HepG2 (cell line): ENCODE results near the gene TBC1D22A. TPM values are rescaled to one million over a fixed set of nuclear protein-coding genes. Genes with fewer than 3 reads are reported as not detected.

Source experiments
- BCLAF1 ChIP-seq: fragments of 450-650 bp; IDR thresholded peaks from 2 replicates; pipeline ENCODE4 v1.6.1; 2017; ENCODE audit warnings: mild to moderate bottlenecking
- CBX1 ChIP-seq: IDR thresholded peaks from one replicate; pipeline ENCODE4 v1.6.1; 2016; ENCODE audit warnings: antibody characterized with exemption, low read depth
- FOSL2 ChIP-seq: sonication (generic); formaldehyde crosslinking; IDR thresholded peaks from 2 replicates; pipeline ENCODE4 v1.4.0; 2020; ENCODE audit warnings: missing genetic modification reagents
- FOXM1 ChIP-seq: sonication (generic); formaldehyde crosslinking; IDR thresholded peaks from 2 replicates; pipeline ENCODE4 v1.5.0; 2020; ENCODE audit warnings: missing genetic modification reagents
- IKZF4 ChIP-seq: sonication (generic); formaldehyde crosslinking; IDR thresholded peaks from 2 replicates; pipeline ENCODE4 v1.5.1; 2020; ENCODE audit warnings: borderline replicate concordance, mild to moderate bottlenecking, low read depth, missing genetic modification reagents; ENCODE audit errors: not compliant biosample characterization
- MED13 ChIP-seq: sonication (generic); formaldehyde crosslinking; IDR thresholded peaks from 2 replicates; pipeline ENCODE4 v1.5.0; 2020; ENCODE audit warnings: missing genetic modification reagents
- PHF21A ChIP-seq: sonication (generic); formaldehyde crosslinking; IDR thresholded peaks from 2 replicates; pipeline ENCODE4 v1.5.0; 2020; ENCODE audit warnings: mild to moderate bottlenecking, missing genetic modification reagents
- RXRB ChIP-seq: IDR thresholded peaks from 2 replicates; pipeline ENCODE4 v1.6.1; 2016; ENCODE audit warnings: borderline replicate concordance, missing genetic modification reagents, missing compliant biosample characterization
- SRSF4 ChIP-seq: fragments of 200-400 bp; formaldehyde crosslinking; IDR thresholded peaks from one replicate; pipeline ENCODE4 v1.6.1; 2018; ENCODE audit warnings: mild to moderate bottlenecking, low read depth, low read length, moderate library complexity; ENCODE audit not compliant: poor library complexity, severe bottlenecking
- SRY ChIP-seq: sonication (generic); formaldehyde crosslinking; IDR thresholded peaks from 2 replicates; pipeline ENCODE4 v1.8.0; 2022; ENCODE audit warnings: mild to moderate bottlenecking, missing genetic modification reagents
- ZMYM2 ChIP-seq: sonication (generic); formaldehyde crosslinking; IDR thresholded peaks from 2 replicates; pipeline ENCODE4 v1.8.0; 2022; ENCODE audit warnings: mild to moderate bottlenecking, missing genetic modification reagents
- ZNF136 ChIP-seq: sonication (generic); formaldehyde crosslinking; IDR thresholded peaks from 2 replicates; pipeline ENCODE4 v1.8.1; 2022; ENCODE audit warnings: low read depth, mild to moderate bottlenecking, moderate library complexity, missing genetic modification reagents
- ZNF138 ChIP-seq: sonication (generic); formaldehyde crosslinking; IDR thresholded peaks from 2 replicates; pipeline ENCODE4 v1.5.0; 2020; ENCODE audit warnings: mild to moderate bottlenecking, low read depth, missing genetic modification reagents
- ZNF143 ChIP-seq: sonication (generic); formaldehyde crosslinking; IDR thresholded peaks from 2 replicates; pipeline ENCODE4 v1.4.0; 2020; ENCODE audit warnings: missing genetic modification reagents
- ZNF225 ChIP-seq: sonication (generic); formaldehyde crosslinking; IDR thresholded peaks from 2 replicates; pipeline ENCODE4 v1.4.0; 2020; ENCODE audit warnings: mild to moderate bottlenecking, missing genetic modification reagents
- ZNF256 ChIP-seq: sonication (generic); formaldehyde crosslinking; conservative IDR thresholded peaks from 2 replicates; pipeline ENCODE4 v1.4.0; 2020; ENCODE audit warnings: missing genetic modification reagents
- ZNF264 ChIP-seq: sonication (generic); formaldehyde crosslinking; IDR thresholded peaks from 2 replicates; pipeline ENCODE4 v1.4.0; 2020; ENCODE audit warnings: missing genetic modification reagents
- ZNF350 ChIP-seq: sonication (generic); formaldehyde crosslinking; IDR thresholded peaks from 2 replicates; pipeline ENCODE4 v1.4.0; 2020; ENCODE audit warnings: mild to moderate bottlenecking, low read depth, missing genetic modification reagents, borderline replicate concordance
- ZNF468 ChIP-seq: sonication (generic); formaldehyde crosslinking; IDR thresholded peaks from 2 replicates; pipeline ENCODE4 v1.8.0; 2022; ENCODE audit warnings: mild to moderate bottlenecking, moderate library complexity, missing genetic modification reagents
- ZNF703 ChIP-seq: sonication (generic); formaldehyde crosslinking; IDR thresholded peaks from 2 replicates; pipeline ENCODE4 v1.5.1; 2020; ENCODE audit warnings: missing genetic modification reagents, mild to moderate bottlenecking, moderate library complexity, borderline replicate concordance
- ZNF816 ChIP-seq: sonication (generic); formaldehyde crosslinking; IDR thresholded peaks from 2 replicates; pipeline ENCODE4 v1.8.0; 2022; ENCODE audit warnings: missing genetic modification reagents, mild to moderate bottlenecking, borderline replicate concordance
- ZNF839 ChIP-seq: sonication (generic); formaldehyde crosslinking; IDR thresholded peaks from 2 replicates; pipeline ENCODE4 v1.4.0; 2020; ENCODE audit warnings: missing genetic modification reagents, mild to moderate bottlenecking, borderline replicate concordance
- polyA plus RNA-seq, 8 experiments: library from polyadenylated mRNA; depleted of rRNA in 3 of 8; stranded (reverse) in 7 of 8; unstranded in 1 of 8; fragments of >200 nt; fragmentation: Illumina TruSeq in 4 of 8; extraction: Trizol in 4 of 8; gene quantifications; 2 replicates each; pipeline versions ENCODE4 v1.2.1 to v1.2.3, GENCODE V29; 2011 to 2016; ENCODE audit warnings: low read depth in 4 of 8, missing spikeins in 1 of 8, mixed read lengths in 1 of 8; ENCODE audit not compliant: insufficient read depth in 1 of 8
- total RNA-seq, 5 experiments: library from RNA; depleted of rRNA; stranded (reverse); fragments of >200 nt; fragmentation: Illumina TruSeq; extraction: Trizol; gene quantifications; 2 replicates each; pipeline ENCODE4 v1.2.3, GENCODE V29; 2016; ENCODE audit warnings: low read depth in 1 of 5
- TF ChIP-seq, protein P1 (sequence below): sonication (generic); formaldehyde crosslinking; IDR thresholded peaks from 2 replicates; pipeline ENCODE4 v1.8.1; 2022; ENCODE audit warnings: low read depth, mild to moderate bottlenecking, missing genetic modification reagents

The TBC1D22A gene
- total and polyA plus RNA-seq, 2 of the 13 experiments (the other 11 are each of a cell fraction or from before 2014, with no cell fraction given) = 17.3 to 18.0 TPM

DNA sequence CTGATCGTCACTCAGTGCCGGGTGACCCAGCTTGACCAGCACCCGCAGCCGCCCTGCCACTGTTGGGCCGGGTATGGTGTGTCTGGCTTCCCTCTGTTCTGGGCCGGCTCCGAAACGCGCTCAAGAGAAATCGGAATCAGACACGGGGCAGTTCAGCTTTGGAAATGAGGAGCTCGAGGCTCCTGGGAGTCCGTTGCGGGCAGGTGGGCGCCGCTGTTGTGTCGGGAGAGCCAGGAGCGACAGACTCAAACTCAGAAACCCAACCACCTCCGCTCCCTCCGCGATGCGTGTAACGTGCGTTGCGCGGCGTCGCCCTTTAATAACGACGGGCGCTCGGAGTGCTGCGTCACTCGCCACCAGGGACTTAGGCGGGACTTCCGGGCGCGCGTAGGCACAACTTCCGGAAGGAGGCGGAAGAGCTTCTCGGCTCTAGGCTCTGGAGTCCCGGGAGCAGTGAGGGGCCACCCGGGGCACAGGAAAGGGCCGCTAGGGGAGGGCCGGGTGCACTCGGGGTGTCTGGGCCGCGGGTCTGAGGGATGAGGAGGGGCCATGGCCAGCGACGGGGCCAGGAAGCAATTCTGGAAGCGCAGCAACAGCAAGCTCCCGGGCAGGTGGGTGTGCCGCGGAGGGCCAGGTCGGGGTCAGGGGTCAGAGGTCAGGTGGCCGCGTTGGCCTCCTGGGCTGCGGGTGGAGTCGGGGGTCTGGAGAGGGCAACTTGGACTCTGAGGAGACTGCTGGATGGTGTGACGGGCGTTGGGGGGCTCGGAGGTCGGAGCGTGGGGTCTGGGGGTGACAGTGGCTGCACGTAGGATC lies at the start of gene TBC1D22A (continued):
- 0 out of 2 replicates have a peak, but pooled peaks have one; percentile 11 for TF ChIP-seq SRY (CRISPR knock-in tag)
- TF ChIP-seq ZNF136 (CRISPR knock-in tag) = peak; percentile 94
- TF ChIP-seq ZNF703 (CRISPR knock-in tag) = no peak
- peak; percentile 92 for TF ChIP-seq CBX1
- TF ChIP-seq ZNF839 = peak; percentile 58; the same call in 1 of the 2 replicates
- TF ChIP-seq ZNF468 (CRISPR knock-in tag) = no peak
- 0 out of 2 replicates have a peak, but pooled peaks have one; percentile 73 for TF ChIP-seq ZNF264 (CRISPR knock-in tag)
- peak; percentile 81 for TF ChIP-seq FOSL2 (CRISPR knock-in tag)
- peak; percentile 70 for TF ChIP-seq ZNF143
- TF ChIP-seq MED13 (CRISPR knock-in tag) = no peak
- no peak for TF ChIP-seq FOXM1
- peak; percentile 74; the same call in 1 of the 2 replicates for TF ChIP-seq RXRB (CRISPR knock-in tag)
- TF ChIP-seq, protein P1, sequence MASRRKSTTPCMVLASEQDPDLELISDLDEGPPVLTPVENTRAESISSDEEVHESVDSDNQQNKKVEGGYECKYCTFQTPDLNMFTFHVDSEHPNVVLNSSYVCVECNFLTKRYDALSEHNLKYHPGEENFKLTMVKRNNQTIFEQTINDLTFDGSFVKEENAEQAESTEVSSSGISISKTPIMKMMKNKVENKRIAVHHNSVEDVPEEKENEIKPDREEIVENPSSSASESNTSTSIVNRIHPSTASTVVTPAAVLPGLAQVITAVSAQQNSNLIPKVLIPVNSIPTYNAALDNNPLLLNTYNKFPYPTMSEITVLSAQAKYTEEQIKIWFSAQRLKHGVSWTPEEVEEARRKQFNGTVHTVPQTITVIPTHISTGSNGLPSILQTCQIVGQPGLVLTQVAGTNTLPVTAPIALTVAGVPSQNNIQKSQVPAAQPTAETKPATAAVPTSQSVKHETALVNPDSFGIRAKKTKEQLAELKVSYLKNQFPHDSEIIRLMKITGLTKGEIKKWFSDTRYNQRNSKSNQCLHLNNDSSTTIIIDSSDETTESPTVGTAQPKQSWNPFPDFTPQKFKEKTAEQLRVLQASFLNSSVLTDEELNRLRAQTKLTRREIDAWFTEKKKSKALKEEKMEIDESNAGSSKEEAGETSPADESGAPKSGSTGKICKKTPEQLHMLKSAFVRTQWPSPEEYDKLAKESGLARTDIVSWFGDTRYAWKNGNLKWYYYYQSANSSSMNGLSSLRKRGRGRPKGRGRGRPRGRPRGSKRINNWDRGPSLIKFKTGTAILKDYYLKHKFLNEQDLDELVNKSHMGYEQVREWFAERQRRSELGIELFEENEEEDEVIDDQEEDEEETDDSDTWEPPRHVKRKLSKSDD = peak; percentile 76; the same call in 1 of the 2 replicates
- TF ChIP-seq IKZF4 (CRISPR knock-in tag) = no peak
- TF ChIP-seq BCLAF1 = no peak
- peak; percentile 87; the same call in 1 of the 2 replicates for TF ChIP-seq ZNF350 (CRISPR knock-in tag)
- peak; percentile 53; the same call in 1 of the 2 replicates for TF ChIP-seq ZMYM2 (CRISPR knock-in tag)
- TF ChIP-seq ZNF138 (CRISPR knock-in tag) = no peak
- TF ChIP-seq ZNF225 (CRISPR knock-in tag) = peak; percentile 82
- TF ChIP-seq ZNF816 (CRISPR knock-in tag) = no peak
- TF ChIP-seq SRSF4 = no peak
- no peak; the same call in 1 of the 2 replicates for TF ChIP-seq ZNF256 (CRISPR knock-in tag)
- peak; percentile 69 for TF ChIP-seq PHF21A (CRISPR knock-in tag)
